ENCODE data around the gene ZBTB18. TPM values are rescaled to one million over a fixed set of nuclear protein-coding genes. Genes with fewer than 3 reads are reported as not detected.

Gene ZBTB18
- total RNA-seq, 1 experiment from 2014 or later = 8.8 TPM

DNA sequence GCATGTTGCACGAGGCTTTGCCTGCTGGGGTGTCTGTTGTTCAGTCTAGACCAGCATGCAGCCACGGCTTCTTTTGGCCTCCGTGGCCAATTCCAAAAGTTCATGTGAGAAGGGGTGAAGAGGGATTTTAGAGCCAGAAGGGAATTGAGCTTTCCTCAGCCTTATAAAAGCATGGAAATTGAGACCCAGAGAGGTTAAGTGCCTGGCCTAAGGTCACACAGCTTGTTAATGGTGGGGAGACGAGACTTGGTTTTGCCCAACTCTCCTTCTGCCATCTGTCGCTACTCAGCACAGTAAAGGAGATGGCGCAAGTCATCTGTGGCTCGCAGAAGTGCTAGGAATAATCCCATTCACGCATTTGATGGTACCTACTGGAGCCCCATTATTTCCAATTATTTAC, 25.7 kb downstream of the ZBTB18 start:
- intact Hi-C loops (cut with micrococcal nuclease; ENCODE audit: unreplicated experiment) = no loop called here
- no peaks in the 10 kb centered on the region for H3K27me3 ChIP-seq (replicated peaks; ENCODE audit: control insufficient read depth, insufficient read depth, low read length)
- POLR2A ChIA-PET = no interaction called here
- H3K4me1 ChIP-seq = no peaks in the 10 kb centered on the region
- H3K4me3 Mint-ChIP-seq (ENCODE audit: unreplicated experiment) = no peak overlapping the region
- no peaks in the 10 kb centered on the region for H3K9me3 ChIP-seq
- H3K36me3 Mint-ChIP-seq (ENCODE audit: insufficient read depth, unreplicated experiment) = no peaks in the 10 kb centered on the region
- no peak for DNase-seq
- H3K4me3 ChIP-seq (ENCODE audit: low read depth, low read length) = no peak overlapping the region
- no peaks in the 10 kb centered on the region for H3K9me3 Mint-ChIP-seq (ENCODE audit: unreplicated experiment)
- H3K27ac Mint-ChIP-seq (ENCODE audit: unreplicated experiment) = no peak overlapping the region
- CTCF ChIA-PET = no interaction called here
- TF ChIP-seq, protein P1, sequence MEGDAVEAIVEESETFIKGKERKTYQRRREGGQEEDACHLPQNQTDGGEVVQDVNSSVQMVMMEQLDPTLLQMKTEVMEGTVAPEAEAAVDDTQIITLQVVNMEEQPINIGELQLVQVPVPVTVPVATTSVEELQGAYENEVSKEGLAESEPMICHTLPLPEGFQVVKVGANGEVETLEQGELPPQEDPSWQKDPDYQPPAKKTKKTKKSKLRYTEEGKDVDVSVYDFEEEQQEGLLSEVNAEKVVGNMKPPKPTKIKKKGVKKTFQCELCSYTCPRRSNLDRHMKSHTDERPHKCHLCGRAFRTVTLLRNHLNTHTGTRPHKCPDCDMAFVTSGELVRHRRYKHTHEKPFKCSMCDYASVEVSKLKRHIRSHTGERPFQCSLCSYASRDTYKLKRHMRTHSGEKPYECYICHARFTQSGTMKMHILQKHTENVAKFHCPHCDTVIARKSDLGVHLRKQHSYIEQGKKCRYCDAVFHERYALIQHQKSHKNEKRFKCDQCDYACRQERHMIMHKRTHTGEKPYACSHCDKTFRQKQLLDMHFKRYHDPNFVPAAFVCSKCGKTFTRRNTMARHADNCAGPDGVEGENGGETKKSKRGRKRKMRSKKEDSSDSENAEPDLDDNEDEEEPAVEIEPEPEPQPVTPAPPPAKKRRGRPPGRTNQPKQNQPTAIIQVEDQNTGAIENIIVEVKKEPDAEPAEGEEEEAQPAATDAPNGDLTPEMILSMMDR (IDR thresholded peaks at IDR 0.05; ENCODE audit: insufficient read depth in 1 of 2, low read depth in 1 of 2, low read length in 1 of 2, severe bottlenecking in 1 of 2, unreplicated experiment in 1 of 2) = no peak
- H3K27me3 Mint-ChIP-seq (ENCODE audit: insufficient read depth, unreplicated experiment) = peaks cover 3% of the 10 kb centered on the region
- H3K36me3 ChIP-seq (ENCODE audit: control insufficient read depth, insufficient read depth, low read length) = no peaks in the 10 kb centered on the region
- BruUV-seq (replicated peaks) = no TSS peak
- peaks cover 6% of the 10 kb centered on the region for H3K4me1 Mint-ChIP-seq (ENCODE audit: low read depth, unreplicated experiment)

DNA sequence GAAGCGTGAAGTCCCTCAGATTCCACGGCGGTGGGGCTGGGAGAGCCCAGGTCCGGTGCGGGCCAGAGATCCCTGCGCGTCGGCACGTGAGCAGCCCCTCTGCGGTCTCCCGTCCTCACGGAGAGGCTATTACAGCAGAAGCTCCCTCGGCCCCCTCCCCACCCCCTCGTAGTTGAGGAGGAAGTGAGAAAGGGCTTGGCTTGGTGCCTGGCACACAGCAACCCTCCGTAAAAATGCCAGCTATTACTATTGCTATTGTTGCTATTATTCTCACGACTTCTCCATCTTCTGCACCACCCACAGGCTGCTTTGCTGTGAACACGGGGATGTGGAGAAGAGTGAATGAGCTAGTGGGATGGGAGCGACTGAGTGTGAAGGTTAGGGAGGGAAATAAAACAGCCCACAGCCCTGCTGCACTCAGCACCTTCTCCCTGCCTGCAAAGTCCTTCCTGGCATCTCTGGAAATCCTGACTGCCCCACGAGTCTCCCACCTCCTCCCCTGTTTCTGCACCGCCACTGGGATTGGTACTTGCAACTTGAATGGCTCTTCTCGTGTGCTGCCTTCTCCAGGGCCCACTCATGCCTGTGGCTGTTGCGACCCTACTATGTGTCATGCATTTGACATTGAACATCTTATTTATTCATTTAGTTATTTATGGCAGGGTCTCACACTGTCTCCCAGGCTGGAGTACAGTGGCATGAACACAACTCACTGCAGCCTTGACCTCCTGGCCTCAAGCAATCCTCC, 26.6 kb downstream of the ZBTB18 start:
- Histone ChIP-seq H3K4me1 (no peaks in the 10 kb centered on the region), H3K4me3 (ENCODE audit: low read depth, low read length) (no peak overlapping the region), H3K36me3 (ENCODE audit: control insufficient read depth, insufficient read depth, low read length) (no peaks in the 10 kb centered on the region), H3K27me3 (replicated peaks; ENCODE audit: control insufficient read depth, insufficient read depth, low read length) (no peaks in the 10 kb centered on the region), H3K9me3 (no peaks in the 10 kb centered on the region)
- BruUV-seq (replicated peaks) = no TSS peak
- no peak for DNase-seq
- Mint-ChIP-seq H3K4me1 (ENCODE audit: low read depth, unreplicated experiment) (peaks cover 6% of the 10 kb centered on the region), H3K36me3 (ENCODE audit: insufficient read depth, unreplicated experiment) (no peaks in the 10 kb centered on the region), H3K27ac (ENCODE audit: unreplicated experiment) (no peak overlapping the region), H3K4me3 (ENCODE audit: unreplicated experiment) (no peak overlapping the region), H3K9me3 (ENCODE audit: unreplicated experiment) (peaks cover 8% of the 10 kb centered on the region), H3K27me3 (ENCODE audit: insufficient read depth, unreplicated experiment) (peaks cover 7% of the 10 kb centered on the region)
- CTCF ChIA-PET = no interaction called here
- intact Hi-C loops (cut with micrococcal nuclease; ENCODE audit: unreplicated experiment) = no loop called here
- TF ChIP-seq, protein P1 (IDR thresholded peaks at IDR 0.05; ENCODE audit: insufficient read depth in 1 of 2, low read depth in 1 of 2, low read length in 1 of 2, severe bottlenecking in 1 of 2, unreplicated experiment in 1 of 2) = no peak
- POLR2A ChIA-PET = no interaction called here

DNA sequence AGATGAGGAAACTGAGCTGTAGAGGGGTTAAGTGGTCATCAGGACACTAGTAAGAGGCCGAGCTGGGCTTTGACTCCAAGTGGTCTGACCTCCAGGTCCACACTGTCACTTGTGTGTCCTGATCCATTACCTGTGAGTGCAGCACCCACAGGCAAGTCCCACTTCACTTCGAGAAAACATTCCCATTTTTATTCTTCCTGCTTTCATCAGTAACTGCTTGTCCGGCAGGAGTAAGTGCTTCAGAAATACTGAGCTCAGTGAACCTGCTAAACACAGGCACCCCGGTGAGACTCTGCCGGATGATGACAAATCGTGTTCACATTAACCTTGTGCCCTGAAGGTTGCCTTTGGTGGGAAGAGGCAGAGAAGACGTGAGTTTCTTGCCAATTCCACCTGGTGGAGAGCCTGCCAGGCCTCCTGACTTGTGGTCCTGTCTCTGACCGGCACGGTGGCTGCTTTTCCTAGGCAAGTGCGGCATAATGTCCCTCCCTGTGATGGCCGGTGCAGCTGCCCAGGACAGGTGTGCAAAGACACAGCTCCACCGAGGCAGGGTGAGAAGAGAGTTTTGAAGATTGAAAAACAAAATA, 29.4 kb downstream of the ZBTB18 start:
- H3K9me3 ChIP-seq = no peaks in the 10 kb centered on the region
- DNase-seq = no peak
- H3K4me3 Mint-ChIP-seq (ENCODE audit: unreplicated experiment) = no peak overlapping the region
- TF ChIP-seq, protein P1 (IDR thresholded peaks at IDR 0.05; ENCODE audit: insufficient read depth in 1 of 2, low read depth in 1 of 2, low read length in 1 of 2, severe bottlenecking in 1 of 2, unreplicated experiment in 1 of 2) = no peak
- H3K9me3 Mint-ChIP-seq (ENCODE audit: unreplicated experiment) = peaks cover 14% of the 10 kb centered on the region
- POLR2A ChIA-PET = no interaction called here
- intact Hi-C loops (cut with micrococcal nuclease; ENCODE audit: unreplicated experiment) = no loop called here
- H3K4me1 Mint-ChIP-seq (ENCODE audit: low read depth, unreplicated experiment) = peaks cover 7% of the 10 kb centered on the region
- no peak overlapping the region for H3K4me3 ChIP-seq (ENCODE audit: low read depth, low read length)
- no peaks in the 10 kb centered on the region for H3K4me1 ChIP-seq
- H3K27me3 ChIP-seq (replicated peaks; ENCODE audit: control insufficient read depth, insufficient read depth, low read length) = no peaks in the 10 kb centered on the region
- no peaks in the 10 kb centered on the region for H3K36me3 ChIP-seq (ENCODE audit: control insufficient read depth, insufficient read depth, low read length)
- CTCF ChIA-PET = no interaction called here
- no peak overlapping the region for H3K27ac Mint-ChIP-seq (ENCODE audit: unreplicated experiment)
- H3K36me3 Mint-ChIP-seq (ENCODE audit: insufficient read depth, unreplicated experiment) = no peaks in the 10 kb centered on the region
- no TSS peak for BruUV-seq (replicated peaks)
- H3K27me3 Mint-ChIP-seq (ENCODE audit: insufficient read depth, unreplicated experiment) = peaks cover 11% of the 10 kb centered on the region

All from Caco-2 (cell line).